ENCODE measurements around the gene RPL22. TPM values are rescaled to one million over a fixed set of nuclear protein-coding genes. Genes with fewer than 3 reads are reported as not detected.

RPL22 gene
- polyA plus RNA-seq, 2 donors = 360 to 588 TPM

DNA sequence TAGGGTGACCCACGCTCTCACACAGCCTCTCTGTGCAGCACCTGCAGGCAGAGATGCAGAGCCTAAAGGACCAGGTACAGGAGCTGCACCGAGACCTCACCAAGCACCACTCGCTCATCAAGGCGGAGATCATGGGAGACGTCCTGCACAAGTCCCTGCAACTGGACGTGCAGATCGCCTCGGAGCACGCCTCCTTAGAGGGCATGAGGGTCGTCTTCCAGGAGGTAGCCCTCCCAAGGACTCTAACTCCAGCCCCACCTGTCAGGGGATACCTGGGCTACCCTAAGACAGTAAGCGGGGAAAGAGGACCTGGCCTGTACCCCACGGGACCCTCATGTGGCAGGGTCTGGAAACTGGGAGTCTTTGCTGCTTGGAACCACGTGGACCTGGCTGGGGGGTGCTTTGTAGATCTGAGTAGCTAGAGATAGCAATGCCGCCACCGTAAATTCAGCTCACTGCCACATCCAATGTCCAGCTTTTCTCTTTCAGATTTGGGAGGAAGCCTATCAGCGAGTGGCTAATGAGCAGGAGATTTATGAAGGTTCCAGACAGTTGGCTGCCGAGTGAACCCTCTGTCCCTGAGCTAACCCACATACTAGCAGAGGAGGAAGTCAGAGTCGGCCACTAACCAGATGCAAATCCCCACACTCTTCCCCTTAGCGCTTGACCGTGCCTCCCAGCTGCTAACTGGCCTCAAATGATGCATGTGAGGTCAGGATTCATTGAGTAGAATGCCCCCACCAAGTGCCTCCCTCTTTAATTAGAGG lies 13.0 kb upstream of the RPL22 start:
- WGBS, 2 donors = 84 to 85% methylated on average over 20 of the region's 20 CpGs
- no peaks in the 10 kb centered on the region for H3K9me3 ChIP-seq (ENCODE audit: control insufficient read depth in 2 of 2, insufficient read depth in 1 of 2, low read depth in 1 of 2, low read length in 1 of 2)
- H3K4me3 ChIP-seq (ENCODE audit: low read depth in 1 of 2, low read length in 2 of 2) = no peak overlapping the region
- H3K4me1 ChIP-seq (ENCODE audit: control insufficient read depth in 2 of 2, insufficient read depth in 2 of 2, low read length in 1 of 2) = peaks cover 0 to 7% of the 10 kb centered on the region in 2 donors
- H3K27ac ChIP-seq (ENCODE audit: low read depth in 2 of 2, low read length in 1 of 2) = no peak overlapping the region
- H3K36me3 ChIP-seq (ENCODE audit: control insufficient read depth in 2 of 2, insufficient read depth in 2 of 2, low read length in 1 of 2) = peaks cover 5 to 33% of the 10 kb centered on the region in 2 donors
- H3K27me3 ChIP-seq (ENCODE audit: control insufficient read depth in 1 of 2, insufficient read depth in 2 of 2, low read length in 2 of 2) = no peaks in the 10 kb centered on the region

DNA sequence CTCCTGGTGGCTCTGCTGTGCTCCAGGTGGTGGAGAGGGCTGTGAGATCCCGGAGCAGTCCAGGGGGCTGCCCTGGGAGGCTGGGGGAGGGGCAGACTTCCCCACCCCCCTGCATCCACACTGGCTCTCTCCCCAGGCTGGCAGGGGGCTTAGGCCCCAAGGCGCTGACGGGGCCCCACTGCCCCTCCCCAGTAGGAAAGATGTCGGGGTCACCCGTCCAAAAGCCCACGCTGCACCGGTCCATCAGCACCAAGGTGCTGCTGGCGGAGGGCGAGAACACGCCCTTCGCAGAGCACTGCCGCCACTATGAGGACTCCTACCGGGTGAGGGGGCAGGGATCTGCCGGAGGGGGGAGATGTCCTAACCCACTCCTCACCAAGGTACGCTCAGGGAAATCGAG lies 12.3 kb upstream of the RPL22 start:
- H3K36me3 ChIP-seq (ENCODE audit: control insufficient read depth in 2 of 2, insufficient read depth in 2 of 2, low read length in 1 of 2) = peaks cover 5 to 33% of the 10 kb centered on the region in 2 donors
- H3K27me3 ChIP-seq (ENCODE audit: control insufficient read depth in 1 of 2, insufficient read depth in 2 of 2, low read length in 2 of 2) = no peaks in the 10 kb centered on the region
- no peak overlapping the region for H3K27ac ChIP-seq (ENCODE audit: low read depth in 2 of 2, low read length in 1 of 2)
- peaks cover 0 to 13% of the 10 kb centered on the region in 2 donors for H3K4me1 ChIP-seq (ENCODE audit: control insufficient read depth in 2 of 2, insufficient read depth in 2 of 2, low read length in 1 of 2)
- no peaks in the 10 kb centered on the region for H3K9me3 ChIP-seq (ENCODE audit: control insufficient read depth in 2 of 2, insufficient read depth in 1 of 2, low read depth in 1 of 2, low read length in 1 of 2)
- H3K4me3 ChIP-seq (ENCODE audit: low read depth in 1 of 2, low read length in 2 of 2) = no peak overlapping the region
- 90% methylated on average over 16 of the region's 16 CpGs for WGBS, 2 donors

DNA sequence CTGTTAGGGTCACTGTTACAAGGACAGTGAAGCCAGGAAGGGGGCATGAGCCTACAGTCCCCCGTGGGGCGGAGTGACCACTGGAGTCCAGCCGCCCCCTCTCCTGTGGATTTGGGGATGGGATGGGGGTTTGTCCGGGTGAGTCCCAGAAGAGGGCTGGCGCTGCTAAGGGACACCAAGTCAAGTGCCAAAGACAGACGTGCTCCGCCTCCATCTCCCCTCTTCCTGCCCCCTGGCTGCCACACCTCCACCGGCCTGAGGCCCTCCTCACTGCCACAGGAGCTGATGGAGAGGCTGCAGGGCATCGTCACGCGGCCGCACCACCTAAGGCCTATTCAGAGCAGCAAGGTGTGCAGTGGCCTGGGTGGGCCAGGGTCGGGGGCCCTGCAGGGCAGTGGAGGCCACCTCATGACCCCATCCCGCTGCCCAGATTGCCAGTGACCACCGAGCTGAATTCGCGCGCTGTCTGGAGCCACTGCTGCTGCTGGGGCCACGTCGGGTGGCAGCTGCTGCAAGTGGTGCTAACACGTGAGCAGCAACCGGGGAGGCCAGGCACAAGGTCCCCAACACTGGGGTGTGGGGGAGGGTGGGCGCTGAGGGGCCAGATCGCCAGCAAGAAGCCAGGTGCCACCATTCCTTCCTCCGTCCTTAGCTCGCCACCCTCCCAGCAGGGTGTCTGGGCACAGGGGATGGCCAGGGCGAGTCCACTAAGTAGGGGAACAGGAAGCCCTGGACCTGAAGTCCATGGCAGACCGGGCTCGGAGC lies 11.4 kb upstream of the RPL22 start:
- H3K27me3 ChIP-seq (ENCODE audit: control insufficient read depth in 1 of 2, insufficient read depth in 2 of 2, low read length in 2 of 2) = no peaks in the 10 kb centered on the region
- no peak overlapping the region for H3K4me3 ChIP-seq (ENCODE audit: low read depth in 1 of 2, low read length in 2 of 2)
- H3K4me1 ChIP-seq (ENCODE audit: control insufficient read depth in 2 of 2, insufficient read depth in 2 of 2, low read length in 1 of 2) = peaks cover 0 to 16% of the 10 kb centered on the region in 2 donors
- WGBS, 2 donors = 92 to 95% methylated on average over 19 to 29 of the region's 29 CpGs
- H3K27ac ChIP-seq (ENCODE audit: low read depth in 2 of 2, low read length in 1 of 2) = no peak overlapping the region
- H3K9me3 ChIP-seq (ENCODE audit: control insufficient read depth in 2 of 2, insufficient read depth in 1 of 2, low read depth in 1 of 2, low read length in 1 of 2) = no peaks in the 10 kb centered on the region
- H3K36me3 ChIP-seq (ENCODE audit: control insufficient read depth in 2 of 2, insufficient read depth in 2 of 2, low read length in 1 of 2) = peaks cover 5 to 28% of the 10 kb centered on the region in 2 donors

DNA sequence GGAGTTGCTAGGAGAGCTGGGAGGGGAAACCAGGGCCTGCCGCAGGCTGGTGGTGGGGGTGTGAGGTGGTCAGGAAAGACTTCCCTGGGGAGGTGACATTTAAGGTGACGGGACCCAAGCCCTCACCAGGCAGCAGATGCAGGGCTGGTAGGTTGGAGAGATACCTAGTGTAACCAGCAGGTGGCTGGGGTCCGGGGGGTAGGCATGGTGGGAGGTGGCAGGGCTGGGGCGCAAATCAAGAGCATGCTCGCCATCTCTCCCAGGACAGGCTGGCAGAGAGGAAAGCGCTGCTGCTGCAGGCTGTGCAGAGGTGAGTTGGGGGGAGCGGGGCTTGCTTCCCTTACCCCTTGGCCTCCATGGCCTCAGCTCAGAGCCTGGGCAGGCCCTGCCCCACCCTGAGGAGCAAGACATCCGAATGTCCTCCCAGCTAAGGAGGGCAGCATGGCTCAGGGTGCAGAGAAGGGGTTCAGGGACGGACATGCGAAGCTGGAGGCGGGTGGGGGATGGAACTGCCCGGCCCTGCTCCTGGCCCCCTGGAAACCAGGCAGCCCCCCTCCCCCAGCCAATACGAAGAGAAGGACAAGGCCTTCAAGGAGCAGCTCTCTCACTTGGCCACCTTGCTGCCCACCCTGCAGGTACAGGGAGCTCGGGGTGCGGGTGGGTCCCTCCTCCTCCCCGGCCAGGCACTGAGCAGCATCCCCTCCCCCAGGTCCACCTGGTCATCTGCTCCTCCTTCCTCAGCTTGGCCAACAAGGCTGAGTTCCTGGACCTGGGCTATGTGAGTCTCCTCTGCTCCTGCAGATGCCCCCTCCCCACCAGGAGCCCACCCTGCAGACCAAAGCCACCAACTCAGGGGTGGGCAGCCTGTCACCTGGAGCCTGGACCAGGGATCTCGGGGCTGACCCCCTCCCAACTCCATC lies 10.5 kb upstream of the RPL22 start:
- H3K36me3 ChIP-seq (ENCODE audit: control insufficient read depth in 2 of 2, insufficient read depth in 2 of 2, low read length in 1 of 2) = peaks cover 5 to 28% of the 10 kb centered on the region in 2 donors
- H3K9me3 ChIP-seq (ENCODE audit: control insufficient read depth in 2 of 2, insufficient read depth in 1 of 2, low read depth in 1 of 2, low read length in 1 of 2) = no peaks in the 10 kb centered on the region
- WGBS, 2 donors = 87 to 91% methylated on average over 13 to 17 of the region's 17 CpGs
- H3K27me3 ChIP-seq (ENCODE audit: control insufficient read depth in 1 of 2, insufficient read depth in 2 of 2, low read length in 2 of 2) = no peaks in the 10 kb centered on the region
- peaks cover 0 to 18% of the 10 kb centered on the region in 2 donors for H3K4me1 ChIP-seq (ENCODE audit: control insufficient read depth in 2 of 2, insufficient read depth in 2 of 2, low read length in 1 of 2)
- no peak overlapping the region for H3K27ac ChIP-seq (ENCODE audit: low read depth in 2 of 2, low read length in 1 of 2)
- no peak overlapping the region for H3K4me3 ChIP-seq (ENCODE audit: low read depth in 1 of 2, low read length in 2 of 2)

DNA sequence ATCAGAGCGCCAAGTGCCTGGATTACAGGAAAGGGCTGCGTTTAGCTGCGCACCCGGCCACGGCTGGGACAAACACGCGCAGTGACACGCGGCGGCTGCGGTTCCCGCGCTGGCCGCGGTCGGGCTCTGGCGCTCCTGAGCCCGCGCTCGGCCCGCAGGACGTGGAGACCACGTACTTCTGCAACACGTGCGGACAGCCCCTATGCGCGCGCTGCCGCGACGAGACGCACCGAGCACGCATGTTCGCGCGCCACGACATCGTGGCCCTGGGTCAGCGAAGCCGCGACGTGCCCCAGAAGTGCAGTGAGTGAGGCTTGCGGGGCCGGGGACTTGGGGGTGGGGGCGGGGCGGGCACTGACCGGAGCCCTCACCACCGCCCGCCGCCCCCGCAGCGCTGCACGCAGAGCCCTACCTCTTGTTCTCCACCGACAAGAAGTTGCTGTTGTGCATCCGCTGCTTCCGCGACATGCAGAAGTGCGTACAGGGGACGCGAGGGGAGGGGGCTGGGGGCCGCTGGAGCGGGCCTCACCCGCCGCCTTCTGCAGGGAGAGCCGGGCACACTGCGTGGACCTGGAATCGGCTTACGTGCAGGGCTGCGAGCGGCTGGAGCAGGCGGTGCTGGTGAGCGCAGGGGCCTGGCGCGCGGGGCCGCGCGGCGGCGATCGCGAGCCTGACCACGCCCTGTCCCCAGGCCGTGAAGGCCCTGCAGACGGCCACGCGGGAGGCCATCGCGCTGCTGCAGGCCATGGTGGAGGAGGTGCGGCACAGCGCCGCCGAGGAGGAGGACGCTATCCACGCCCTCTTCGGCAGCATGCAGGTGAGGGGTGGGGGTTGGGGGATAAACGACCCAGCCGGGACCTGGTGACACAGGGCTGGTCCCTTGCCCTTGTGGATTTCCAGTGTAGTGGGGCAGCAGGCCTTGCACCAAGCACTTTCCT lies 9.6 kb upstream of the RPL22 start:
- Histone ChIP-seq H3K36me3 (ENCODE audit: control insufficient read depth in 2 of 2, insufficient read depth in 2 of 2, low read length in 1 of 2) (peaks cover 5 to 28% of the 10 kb centered on the region in 2 donors), H3K9me3 (ENCODE audit: control insufficient read depth in 2 of 2, insufficient read depth in 1 of 2, low read depth in 1 of 2, low read length in 1 of 2) (no peaks in the 10 kb centered on the region), H3K4me3 (ENCODE audit: low read depth in 1 of 2, low read length in 2 of 2) (peak overlapping the region; percentile 12 to 28), H3K4me1 (ENCODE audit: control insufficient read depth in 2 of 2, insufficient read depth in 2 of 2, low read length in 1 of 2) (peaks cover 0 to 21% of the 10 kb centered on the region in 2 donors), H3K27me3 (ENCODE audit: control insufficient read depth in 1 of 2, insufficient read depth in 2 of 2, low read length in 2 of 2) (no peaks in the 10 kb centered on the region), H3K27ac (ENCODE audit: low read depth in 2 of 2, low read length in 1 of 2) (no peak overlapping the region)
- WGBS, 2 donors = 23 to 32% methylated on average over 98 to 99 of the region's 99 CpGs

DNA sequence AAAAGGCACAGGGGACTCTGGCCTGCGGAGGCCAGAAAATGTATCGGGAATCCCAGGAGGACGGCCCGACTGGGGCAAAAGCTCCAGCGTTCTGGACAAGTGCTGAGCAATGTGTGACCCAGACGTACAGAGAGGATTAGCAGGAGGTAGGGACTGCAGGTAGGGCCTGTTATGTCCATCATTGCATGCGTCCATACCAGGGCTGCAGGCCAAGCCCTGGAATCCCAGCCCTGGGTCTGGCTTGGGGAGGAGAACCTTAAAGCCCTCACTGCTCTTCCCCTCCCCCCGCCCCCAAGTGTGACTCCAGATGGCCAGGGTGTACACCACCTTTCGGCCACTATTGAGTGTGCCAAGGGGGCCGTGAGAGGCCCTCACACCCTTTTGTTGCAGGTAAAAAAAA lies 8.5 kb upstream of the RPL22 start:
- Histone ChIP-seq H3K36me3 (ENCODE audit: control insufficient read depth in 2 of 2, insufficient read depth in 2 of 2, low read length in 1 of 2) (peaks cover 4 to 28% of the 10 kb centered on the region in 2 donors), H3K27ac (ENCODE audit: low read depth in 2 of 2, low read length in 1 of 2) (no peak overlapping the region), H3K27me3 (ENCODE audit: control insufficient read depth in 1 of 2, insufficient read depth in 2 of 2, low read length in 2 of 2) (no peaks in the 10 kb centered on the region), H3K4me3 (ENCODE audit: low read depth in 1 of 2, low read length in 2 of 2) (no peak overlapping the region), H3K9me3 (ENCODE audit: control insufficient read depth in 2 of 2, insufficient read depth in 1 of 2, low read depth in 1 of 2, low read length in 1 of 2) (no peaks in the 10 kb centered on the region), H3K4me1 (ENCODE audit: control insufficient read depth in 2 of 2, insufficient read depth in 2 of 2, low read length in 1 of 2) (peaks cover 0 to 21% of the 10 kb centered on the region in 2 donors)
- 92 to 93% methylated on average over 10 of the region's 10 CpGs for WGBS, 2 donors

DNA sequence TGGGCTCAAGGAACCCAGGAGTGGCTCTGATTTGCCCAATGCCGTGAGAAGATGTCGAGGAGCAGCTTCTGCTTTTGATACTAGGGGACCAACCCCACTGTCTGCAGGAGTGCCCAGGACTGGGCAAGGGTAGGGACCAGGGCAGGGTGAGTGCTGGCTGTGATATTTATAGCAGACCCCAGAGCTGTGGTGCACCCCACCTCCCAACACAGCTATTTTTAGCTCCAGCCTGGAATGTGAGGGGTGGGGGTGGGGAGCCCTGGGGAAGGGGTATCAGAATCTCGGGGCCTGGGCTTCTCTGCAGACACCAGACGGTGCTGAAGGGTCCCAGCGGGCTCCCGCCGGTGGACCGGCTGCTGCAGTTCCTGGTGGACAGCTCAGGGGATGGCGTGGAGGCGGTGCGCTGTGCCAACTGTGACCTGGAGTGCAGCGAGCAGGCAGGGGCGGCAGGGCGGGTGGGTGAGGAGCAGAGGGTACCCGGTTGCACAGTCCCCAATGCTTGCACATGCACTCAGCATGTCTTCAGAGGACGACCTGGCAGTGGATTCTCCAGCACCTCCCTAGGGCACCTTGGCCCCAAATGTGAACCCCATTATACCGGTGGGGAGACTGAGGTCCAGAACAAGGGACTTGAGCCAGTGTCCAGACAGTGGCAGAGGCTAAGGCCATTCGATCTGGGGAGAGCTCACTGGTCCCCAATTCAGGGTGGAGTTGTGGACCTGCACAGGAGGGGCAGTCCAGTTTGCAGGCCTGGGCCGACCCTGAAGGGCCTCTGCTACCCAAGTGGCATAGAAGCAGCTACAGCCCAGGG lies 7.9 kb upstream of the RPL22 start:
- peaks cover 0 to 25% of the 10 kb centered on the region in 2 donors for H3K36me3 ChIP-seq (ENCODE audit: control insufficient read depth in 2 of 2, insufficient read depth in 2 of 2, low read length in 1 of 2)
- no peak overlapping the region for H3K27ac ChIP-seq (ENCODE audit: low read depth in 2 of 2, low read length in 1 of 2)
- H3K4me3 ChIP-seq (ENCODE audit: low read depth in 1 of 2, low read length in 2 of 2) = peak overlapping the region; percentile 56 to 87
- H3K27me3 ChIP-seq (ENCODE audit: control insufficient read depth in 1 of 2, insufficient read depth in 2 of 2, low read length in 2 of 2) = no peaks in the 10 kb centered on the region
- no peaks in the 10 kb centered on the region for H3K9me3 ChIP-seq (ENCODE audit: control insufficient read depth in 2 of 2, insufficient read depth in 1 of 2, low read depth in 1 of 2, low read length in 1 of 2)
- WGBS, 2 donors = 84 to 87% methylated on average over 19 of the region's 19 CpGs
- peaks cover 0 to 21% of the 10 kb centered on the region in 2 donors for H3K4me1 ChIP-seq (ENCODE audit: control insufficient read depth in 2 of 2, insufficient read depth in 2 of 2, low read length in 1 of 2)

DNA sequence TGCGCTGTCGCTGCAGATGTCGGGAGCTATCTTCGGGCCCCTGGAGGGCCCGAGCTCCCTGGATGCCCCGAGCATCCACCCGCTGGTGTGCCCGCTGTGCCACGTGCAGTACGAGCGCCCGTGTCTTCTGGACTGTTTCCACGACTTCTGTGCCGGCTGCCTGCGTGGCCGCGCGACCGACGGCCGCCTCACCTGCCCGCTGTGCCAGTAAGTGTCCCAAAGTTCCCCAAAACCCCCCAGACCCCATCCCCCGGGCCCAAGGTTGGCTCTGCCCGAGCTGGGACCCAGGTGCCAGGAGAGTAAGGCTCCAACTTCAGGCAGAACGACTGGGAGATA lies 7.1 kb upstream of the RPL22 start:
- peaks cover 0 to 17% of the 10 kb centered on the region in 2 donors for H3K36me3 ChIP-seq (ENCODE audit: control insufficient read depth in 2 of 2, insufficient read depth in 2 of 2, low read length in 1 of 2)
- WGBS, 2 donors = 10 to 36% methylated on average over 22 to 25 of the region's 25 CpGs
- peak overlapping the region; percentile 56 to 87 for H3K4me3 ChIP-seq (ENCODE audit: low read depth in 1 of 2, low read length in 2 of 2)
- no peaks in the 10 kb centered on the region for H3K9me3 ChIP-seq (ENCODE audit: control insufficient read depth in 2 of 2, insufficient read depth in 1 of 2, low read depth in 1 of 2, low read length in 1 of 2)
- peak overlapping the region; percentile 80 to 94 for H3K27ac ChIP-seq (ENCODE audit: low read depth in 2 of 2, low read length in 1 of 2)
- H3K27me3 ChIP-seq (ENCODE audit: control insufficient read depth in 1 of 2, insufficient read depth in 2 of 2, low read length in 2 of 2) = no peaks in the 10 kb centered on the region
- H3K4me1 ChIP-seq (ENCODE audit: control insufficient read depth in 2 of 2, insufficient read depth in 2 of 2, low read length in 1 of 2) = peaks cover 0 to 21% of the 10 kb centered on the region in 2 donors
